H1 (cell line): Measurements from ENCODE around the gene SLC25A26. TPM values are rescaled to one million over a fixed set of nuclear protein-coding genes. Genes with fewer than 3 reads are reported as not detected.

ENCODE experiments used
- CHD7 ChIP-seq: fragments of 300-600 bp; sonication (generic); IDR thresholded peaks from 2 replicates; pipeline ENCODE4 v1.7.1; 2012; ENCODE audit warnings: low read length, moderate library complexity, mild to moderate bottlenecking, inconsistent platforms; ENCODE audit not compliant: insufficient replicate concordance
- KDM5A ChIP-seq: fragments of 200-600 bp; IDR thresholded peaks from 2 replicates; pipeline ENCODE4 v1.7.1; 2012; ENCODE audit warnings: mild to moderate bottlenecking, low read length, inconsistent platforms, mixed read lengths
- polyA plus RNA-seq, 7 experiments: library from polyadenylated mRNA; depleted of rRNA in 3 of 7; stranded (reverse) in 5 of 7; unstranded in 2 of 7; fragments of >200 nt in 5 of 7; fragments of 200-250 nt in 2 of 7; gene quantifications; 1 replicate in 5 of 7; 2 replicates in 1 of 7; 4 replicates in 1 of 7; pipeline versions ENCODE4 v1.2.1 to v1.2.3, GENCODE V29; 2011 to 2013; ENCODE audit warnings: missing spikeins in 2 of 7, mixed read lengths in 2 of 7
- total RNA-seq: library from RNA; stranded (reverse); fragmentation: NEBNext Ultra II Directional; extraction: Animal tissue kit (Norgen Biotek cat#: 25700); gene quantifications from 2 replicates; pipeline ENCODE4 v1.2.1, GENCODE V29; 2021

Gene SLC25A26
- total and polyA plus RNA-seq, 2 of the 8 experiments (the other 6 are each of a cell fraction or from before 2014, with no cell fraction given) = 30.0 to 37.0 TPM

- TF ChIP-seq CHD7 = no peak
- no peak for TF ChIP-seq KDM5A
Measured at GRCh38 chr3:66322436-66322835, 101.6 kb downstream of the SLC25A26 start (continued).
